GM12892 (cell line): ENCODE measurements around the gene ADAMTSL3.

ENCODE experiments used
- POLR2A ChIP-seq: IDR thresholded peaks from 2 replicates; pipeline ENCODE4 v1.6.1; 2011; ENCODE audit warnings: low read depth, low read length, control low read depth
- POLR2AphosphoS5 ChIP-seq: IDR thresholded peaks from 2 replicates; pipeline ENCODE4 v1.6.1; 2011; ENCODE audit warnings: low read depth, low read length, control low read depth
- TAF1 ChIP-seq: IDR thresholded peaks from 2 replicates; pipeline ENCODE4 v1.6.1; 2011; ENCODE audit warnings: low read depth, mild to moderate bottlenecking, control low read depth, low read length, borderline replicate concordance

- no peak for TF ChIP-seq POLR2AphosphoS5
- TF ChIP-seq POLR2A = no peak
- TF ChIP-seq TAF1 = no peak
Measured at GRCh38 chr15:84010246-84010645, 356.3 kb downstream of the ADAMTSL3 start.
